D341Med (cell line): ENCODE data around the gene PTTG1IP.

Experiments used
- DNase-seq: peaks from one replicate; pipeline ENCODE4 v3.0.0; 2012; ENCODE audit warnings: low spot score

Gene PTTG1IP

DNA sequence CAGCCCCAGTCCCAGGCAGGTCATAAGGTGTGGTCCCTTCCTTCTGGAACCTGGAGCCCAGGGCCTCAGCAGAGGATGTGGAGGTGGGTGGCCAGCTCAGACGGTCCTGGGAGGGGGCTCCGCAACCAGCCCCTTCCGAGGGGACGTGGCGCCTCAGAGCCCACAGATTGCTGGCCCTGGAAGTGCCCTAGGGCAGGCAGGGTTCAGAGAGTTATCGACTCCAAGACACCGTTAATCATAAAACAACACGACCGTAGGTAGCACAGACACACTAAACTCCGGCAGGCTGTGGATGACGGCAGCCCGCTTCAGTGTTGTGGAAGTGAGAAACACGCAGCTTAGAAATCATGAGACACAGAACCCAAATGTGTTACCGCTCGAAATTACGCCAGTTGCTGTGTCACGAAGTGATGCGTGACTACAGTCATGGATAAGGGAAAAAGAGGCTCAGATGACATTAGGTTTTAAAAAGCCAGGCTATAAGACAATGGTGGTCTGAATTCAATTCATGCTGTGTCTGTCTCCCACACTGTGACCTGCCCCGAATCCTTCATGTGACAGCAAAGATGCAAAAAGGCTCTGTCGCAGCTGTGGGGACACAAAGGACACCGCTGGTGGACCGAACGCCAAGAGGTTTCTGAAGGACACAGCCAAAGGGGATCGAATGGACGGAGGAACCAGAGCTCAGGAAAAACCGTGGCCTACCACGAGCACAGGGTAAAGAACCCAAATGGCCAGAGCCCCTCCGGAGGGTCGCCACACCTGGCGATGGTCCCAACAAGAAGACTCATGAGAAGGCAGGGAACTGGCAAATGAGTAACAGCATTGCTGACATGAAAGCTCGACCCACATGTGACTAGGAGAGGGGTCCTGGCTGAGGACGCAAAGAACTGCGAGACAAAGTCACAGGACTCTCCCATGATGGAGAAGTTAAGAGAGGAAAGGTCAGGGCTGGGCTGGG lies 53.9 kb downstream of the PTTG1IP start:
- DNase-seq: no peak

DNA sequence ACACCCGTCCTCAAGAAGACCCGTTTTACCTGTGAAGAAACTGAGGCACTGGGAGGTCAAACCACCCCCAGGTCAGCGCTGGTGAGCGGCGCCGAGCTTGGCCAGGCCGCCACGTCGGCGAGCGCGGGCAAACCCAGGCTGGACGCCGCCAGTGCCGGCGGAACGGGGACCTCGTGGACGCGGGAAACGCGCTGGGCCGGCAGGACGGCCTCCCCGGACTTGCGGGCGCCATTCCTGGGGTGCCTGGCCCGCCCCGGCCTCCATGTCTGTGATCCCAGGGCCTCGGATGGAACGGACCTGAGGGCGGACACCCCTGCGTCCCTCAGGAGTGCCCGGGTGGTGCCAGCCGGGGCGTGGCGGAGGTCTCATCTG lies 54.9 kb downstream of the PTTG1IP start:
- no peak for DNase-seq

DNA sequence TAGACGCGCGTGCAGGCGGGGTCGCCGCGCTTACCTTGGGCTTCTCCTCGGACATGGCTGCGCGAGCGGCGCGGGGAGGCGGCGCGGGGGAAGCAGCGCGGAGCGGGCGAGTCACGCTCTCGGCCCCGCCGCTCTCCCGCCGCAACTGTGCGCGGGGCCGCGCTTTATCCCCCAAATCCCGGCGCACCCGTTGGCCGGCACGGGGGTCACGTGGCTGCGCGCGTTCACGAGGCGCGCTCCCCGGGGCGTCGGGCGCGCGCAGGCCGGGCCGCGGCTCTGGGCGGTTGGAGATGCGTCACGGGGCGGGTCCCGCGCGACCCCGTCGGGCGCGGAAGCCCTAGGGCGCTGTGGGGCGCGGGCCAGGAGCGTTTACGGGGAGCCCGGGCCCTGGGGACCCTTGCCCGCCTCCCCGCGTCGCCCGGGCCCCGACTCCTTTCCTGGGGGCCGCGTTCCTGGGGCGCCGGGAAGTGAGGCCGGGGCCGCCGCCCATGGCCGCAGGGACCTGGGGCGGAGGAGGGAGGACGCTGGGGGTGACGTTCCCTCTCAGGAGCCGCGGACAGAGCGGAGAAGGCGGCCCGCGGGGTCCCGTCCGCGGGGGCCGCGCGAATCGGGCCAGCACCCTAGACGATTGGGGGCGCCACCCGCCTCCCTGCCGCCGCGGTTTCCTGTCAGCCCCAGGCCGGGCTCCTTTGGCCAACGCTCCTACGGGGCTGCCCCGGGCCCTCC lies 55.4 kb downstream of the PTTG1IP start, which contains the start of gene SUMO3:
TSS of gene SUMO3 (minus strand) at position 149 of the 726 bp plus-strand sequence. CDS start at position 55, 94 bp downstream.
- peak; percentile 98 for DNase-seq

DNA sequence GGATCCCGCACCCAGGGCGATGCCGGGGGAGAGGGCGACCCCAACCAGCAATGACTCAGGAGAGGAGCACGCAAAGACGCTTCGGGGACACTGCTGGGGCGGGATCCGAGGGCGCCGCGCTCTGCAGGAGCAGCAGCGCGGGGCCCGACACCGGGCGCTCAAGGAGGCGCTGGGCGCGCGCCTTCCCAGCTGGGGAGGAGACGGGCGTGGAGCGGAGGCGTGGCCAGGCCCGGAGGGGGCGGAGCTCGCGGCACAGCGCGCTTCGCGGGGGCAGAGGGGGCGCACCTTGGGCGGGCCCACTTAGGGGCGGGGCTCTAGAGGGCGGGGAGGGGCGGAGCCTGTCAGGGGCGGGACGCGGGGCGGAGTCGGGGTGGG lies 56.0 kb downstream of the PTTG1IP start:
- DNase-seq: peak; percentile 99

DNA sequence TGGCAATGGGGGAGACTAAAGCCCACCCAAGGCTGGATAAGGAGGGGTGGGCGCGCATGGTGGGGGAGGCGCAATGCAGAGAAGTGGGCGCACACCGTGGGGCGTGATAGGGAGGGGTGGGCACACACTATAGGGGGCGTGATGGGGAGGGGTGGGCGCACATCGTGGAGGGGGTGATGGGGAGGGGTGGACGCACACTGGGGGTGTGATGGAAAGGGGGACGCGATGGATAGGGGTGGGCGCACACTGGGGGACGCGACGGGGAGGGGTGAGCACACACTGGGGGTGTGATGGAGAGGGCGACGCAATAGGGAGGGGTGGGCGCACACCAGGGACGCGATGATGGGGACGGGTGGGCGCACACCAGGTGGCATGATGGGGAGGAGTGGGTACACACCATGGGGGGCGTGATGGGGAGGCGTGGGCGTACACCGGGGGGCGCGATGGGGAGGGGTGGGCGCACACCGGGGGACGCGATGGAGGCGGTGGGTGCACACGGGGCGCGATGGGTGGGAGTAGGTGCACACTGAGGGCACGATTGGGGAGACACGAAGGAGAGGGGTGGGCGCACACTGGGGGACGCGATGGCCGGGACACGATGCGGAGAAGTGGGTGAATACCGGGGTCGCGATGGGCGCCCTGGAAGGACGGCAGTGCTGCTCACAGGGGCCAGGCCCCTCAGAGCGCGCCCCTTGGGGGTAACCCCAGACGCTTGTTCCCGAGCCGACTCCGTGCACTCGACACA lies 56.6 kb downstream of the PTTG1IP start:
- DNase-seq: no peak

DNA sequence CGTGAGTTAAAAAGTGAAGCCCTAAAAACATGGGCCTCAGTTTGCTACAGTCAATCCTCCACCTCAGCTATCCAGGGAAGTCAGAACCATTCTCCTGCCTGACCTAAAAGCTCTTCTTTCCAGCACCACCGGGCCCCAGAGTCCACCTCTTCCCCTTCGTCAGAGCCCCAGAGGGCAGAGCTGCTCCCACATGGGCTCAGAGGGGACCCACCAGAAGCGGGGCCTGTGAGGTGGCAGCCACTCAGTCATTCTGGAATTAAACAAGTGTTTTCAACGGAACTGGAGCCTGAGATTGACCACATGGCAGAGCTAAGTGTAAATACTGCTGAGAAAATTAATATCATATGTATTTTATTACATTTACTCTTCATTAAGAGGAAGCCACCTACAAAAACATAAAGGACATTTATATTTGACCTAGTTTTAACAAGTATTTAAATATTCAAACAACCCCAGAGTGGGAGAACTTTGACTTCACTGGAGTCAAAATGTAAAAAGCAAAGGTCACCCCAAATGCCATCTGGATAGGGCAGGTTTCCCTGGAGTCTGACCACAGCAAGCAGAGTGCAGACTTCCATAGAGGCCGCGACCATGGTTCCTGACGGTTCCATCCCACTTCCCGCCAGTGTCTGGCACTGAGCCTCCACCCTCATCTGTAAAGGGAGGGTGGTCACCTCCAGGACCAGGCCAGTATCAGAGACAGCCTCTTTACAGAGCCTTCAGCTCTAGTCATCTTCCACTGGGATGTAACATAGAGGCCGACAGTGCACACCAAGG lies 57.5 kb downstream of the PTTG1IP start:
- no peak for DNase-seq

DNA sequence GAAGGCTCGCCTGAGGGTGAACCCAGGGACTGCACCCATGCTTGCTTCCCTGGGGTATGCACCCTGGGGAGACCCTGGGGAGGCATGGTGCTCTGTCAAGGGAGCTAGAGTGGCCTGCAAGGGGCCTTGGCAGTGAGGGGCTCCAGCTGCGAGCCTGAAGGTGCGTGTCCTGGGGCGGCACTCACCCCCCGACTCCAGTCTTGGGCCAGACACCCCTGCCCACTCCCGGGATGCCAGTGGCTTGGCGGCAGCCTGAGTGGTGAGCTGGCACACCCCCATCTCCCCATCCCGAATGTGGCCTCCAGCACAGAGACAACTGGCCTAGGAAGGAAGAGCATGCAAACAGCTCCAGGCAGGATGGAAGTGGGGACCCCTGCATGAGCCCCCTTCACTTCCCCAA lies 58.3 kb downstream of the PTTG1IP start:
- DNase-seq: no peak

DNA sequence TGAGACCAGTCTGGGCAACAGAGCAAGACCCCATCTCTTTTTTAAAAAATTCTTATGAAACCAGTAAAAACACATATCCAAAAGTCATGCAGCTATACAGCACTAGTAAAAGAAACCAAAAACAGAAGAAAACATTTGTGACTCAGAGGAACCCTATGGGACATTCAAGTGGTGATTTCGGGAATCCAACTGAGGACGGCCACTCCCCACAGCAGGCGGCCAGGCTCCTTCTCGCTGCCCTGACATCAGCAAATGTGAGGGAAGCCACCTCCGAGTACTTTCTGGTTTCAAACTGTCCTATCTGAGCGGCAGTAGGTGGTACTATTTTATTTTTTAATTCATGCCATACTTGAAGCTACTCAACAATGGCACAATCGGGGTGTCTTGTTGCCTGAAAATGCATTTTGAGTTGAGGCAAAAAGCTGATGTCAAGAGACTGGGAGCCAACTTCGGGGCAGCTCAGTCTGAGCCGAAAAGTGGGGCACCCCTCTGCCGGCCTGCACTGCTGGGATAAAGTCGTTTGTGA lies 58.9 kb downstream of the PTTG1IP start:
- DNase-seq: no peak

DNA sequence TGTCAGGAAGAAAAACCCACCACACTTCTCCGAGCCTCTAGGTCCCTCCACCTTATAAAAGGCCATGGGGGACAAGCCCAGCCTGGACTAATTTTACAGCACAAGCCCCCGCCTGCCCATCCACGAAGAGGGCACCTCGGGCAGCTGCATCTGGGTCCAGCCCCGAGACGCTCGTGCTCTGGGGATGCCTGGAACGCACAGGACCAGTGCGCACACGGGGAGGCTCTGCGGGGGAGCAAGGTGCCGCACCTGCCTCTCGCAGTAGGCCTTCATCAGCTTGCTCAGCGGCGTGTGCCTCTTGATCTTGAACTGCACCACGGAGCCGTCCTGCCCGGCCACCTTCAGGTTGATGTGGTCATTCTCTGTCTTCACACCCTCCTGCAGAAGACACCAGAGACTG lies 59.8 kb downstream of the PTTG1IP start:
- no peak for DNase-seq

DNA sequence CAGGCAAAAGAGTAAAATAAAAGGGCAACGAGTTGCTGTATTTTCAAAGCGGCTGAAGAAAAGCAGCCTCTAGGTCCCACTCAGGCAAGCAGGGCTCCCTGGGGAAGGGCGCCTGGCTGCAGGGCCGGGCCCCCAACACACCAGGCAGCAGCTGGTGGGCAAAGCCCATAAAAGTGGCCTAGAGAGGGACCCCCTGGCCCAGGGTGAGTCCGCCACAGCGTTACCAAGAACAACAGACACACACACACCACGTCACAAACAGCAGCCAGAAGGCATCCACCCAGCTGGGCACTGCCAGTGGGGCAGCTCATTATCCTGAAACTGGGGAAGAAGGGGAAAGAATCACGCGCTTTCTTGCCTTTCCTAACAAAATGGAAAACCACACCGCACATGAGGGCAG lies 60.3 kb downstream of the PTTG1IP start:
- DNase-seq: no peak

DNA sequence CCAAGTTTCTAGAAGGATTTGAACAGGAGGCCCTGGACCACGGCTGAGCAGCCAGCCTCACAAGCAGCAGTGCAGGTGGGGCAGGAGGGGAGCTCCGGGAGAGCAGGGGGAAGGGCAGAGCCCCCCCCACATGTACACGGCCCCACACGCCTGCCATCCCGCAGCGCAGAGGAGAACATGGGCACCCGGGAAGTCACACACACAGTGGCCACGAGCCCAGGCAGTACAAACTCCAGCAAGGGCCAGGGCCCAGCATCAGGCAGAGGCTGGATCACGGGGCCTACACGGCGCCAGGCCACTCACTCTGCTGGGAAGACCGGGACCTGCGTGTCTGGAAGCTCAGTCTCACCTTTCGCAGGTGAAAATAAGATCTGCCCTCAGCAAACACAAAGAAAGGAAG lies 60.9 kb downstream of the PTTG1IP start:
- no peak for DNase-seq

DNA sequence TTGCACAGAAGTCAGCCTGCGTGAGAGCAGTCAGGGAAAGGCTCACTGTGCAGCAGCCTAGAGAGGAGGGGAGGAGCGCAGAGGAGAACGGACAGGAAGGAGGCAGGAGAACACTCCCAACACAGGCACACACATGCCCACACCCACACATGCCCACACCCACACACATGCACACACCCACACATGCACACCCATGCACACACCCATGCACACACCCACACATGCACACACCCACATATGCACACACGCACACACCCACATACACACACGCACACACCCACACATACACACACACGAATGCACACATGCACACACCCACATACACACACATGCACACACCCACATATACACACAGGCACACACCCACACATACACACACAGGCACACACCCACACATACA lies 62.7 kb downstream of the PTTG1IP start:
- no peak for DNase-seq

DNA sequence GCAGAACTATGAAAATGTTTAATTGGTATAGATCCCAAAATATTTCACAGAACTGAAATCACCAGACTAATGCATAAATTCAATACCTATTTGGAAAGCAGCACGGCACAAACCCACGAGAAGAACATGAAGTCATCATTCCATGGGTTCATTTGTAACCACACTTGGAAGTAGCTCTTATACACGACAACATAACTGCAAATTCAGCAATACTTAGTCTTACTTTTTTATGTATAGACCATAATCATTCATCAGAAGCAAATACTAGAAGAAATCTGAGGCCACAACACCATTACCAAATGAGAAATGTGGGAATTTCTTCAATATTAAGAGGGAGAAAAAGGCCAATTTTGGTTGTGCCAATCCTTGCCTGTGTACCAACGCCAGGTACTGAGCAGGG lies 67.6 kb downstream of the PTTG1IP start:
- no peak for DNase-seq

DNA sequence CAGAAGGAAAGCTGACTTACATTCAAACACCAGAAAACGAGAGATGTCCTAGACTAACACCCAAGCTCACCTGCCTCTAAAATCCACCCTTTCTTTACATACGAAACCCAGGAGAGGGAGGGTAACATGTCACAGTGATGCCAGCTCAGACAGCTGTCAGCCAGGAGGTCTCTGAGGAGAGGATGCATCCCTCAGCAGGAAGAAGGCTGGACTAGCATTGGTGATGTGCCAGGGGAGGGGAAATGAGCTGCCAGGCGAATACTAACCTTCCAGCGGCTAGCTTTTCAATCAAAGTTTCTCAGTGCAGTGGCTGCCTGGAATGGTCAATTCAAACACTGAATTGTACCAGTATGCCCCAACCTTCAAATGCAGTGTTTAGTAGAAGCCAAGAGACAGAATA lies 68.3 kb downstream of the PTTG1IP start:
- DNase-seq: no peak

DNA sequence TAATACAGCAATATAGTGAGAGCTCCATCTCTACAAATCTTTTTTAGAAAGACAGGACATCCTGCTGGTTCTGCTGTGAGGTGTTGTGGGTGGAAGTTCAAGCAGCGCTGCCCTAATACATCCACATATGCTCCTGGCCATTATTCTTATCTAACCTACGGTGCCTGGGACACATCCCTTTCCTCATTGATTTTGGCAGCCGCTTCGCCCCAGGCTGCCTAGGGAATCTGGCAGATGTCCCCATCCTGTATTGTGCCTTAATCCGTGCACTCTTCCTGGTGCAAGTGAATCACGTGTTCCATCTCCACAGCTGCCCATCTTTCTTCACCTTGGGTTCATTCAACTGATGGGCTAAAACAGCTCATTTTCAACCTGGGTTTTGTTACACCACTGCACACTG lies 68.7 kb downstream of the PTTG1IP start:
- DNase-seq: peak; percentile 52

DNA sequence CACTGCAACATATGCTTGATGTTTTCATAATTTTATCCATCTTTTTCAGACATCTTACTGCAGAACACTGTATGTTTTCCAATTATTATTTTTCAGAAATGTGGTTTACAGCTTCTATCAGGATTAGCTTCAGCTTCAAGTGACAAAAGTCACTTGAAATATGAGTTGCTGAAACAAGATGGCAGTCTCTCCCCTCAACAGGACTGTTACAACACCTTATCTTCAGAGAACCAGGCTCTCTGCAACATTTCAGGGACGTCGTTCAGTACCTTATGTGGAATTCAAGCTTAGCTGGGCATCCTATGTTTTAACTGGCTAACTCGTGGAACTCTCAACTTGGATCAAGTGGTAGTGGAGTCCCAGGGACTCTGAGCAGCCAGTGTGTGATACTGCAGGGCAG lies 69.8 kb downstream of the PTTG1IP start:
- DNase-seq: no peak

DNA sequence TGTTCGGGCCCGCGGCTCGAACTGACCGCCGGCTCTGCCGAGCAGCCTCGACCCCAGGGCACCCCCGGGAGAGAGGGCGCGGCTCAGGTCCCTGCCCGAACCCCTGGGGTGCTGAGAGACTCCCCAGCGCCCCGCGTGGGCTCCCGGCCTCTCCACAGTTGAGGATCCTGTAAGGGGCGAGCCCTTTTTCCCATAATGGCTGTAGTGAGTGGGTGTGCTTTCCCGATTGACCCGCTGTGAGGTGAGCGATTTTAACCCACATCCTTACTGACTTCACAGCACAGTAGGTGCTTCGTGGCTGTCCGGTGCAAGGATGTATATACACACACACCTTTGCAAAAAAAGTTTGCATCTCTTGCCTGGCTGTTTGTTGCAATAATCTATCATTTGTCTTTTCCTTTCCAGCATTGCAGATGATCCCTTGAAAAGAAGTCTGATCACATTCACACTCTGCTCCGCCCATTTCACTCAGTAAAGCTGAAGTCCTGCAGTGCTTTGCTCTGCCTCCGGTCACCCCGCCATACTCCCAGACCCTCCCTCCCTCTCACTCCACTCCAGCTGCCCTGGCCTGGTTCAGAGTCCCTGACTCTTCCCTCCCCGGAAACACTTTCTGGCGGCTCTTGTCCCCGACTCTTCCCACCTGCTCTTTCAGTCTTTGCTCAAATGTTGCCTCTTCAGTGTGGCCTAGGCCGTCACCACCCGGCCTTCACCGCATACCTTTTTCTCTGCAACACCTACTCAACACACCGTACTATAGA lies 70.9 kb downstream of the PTTG1IP start:
- peak; percentile 50 for DNase-seq

DNA sequence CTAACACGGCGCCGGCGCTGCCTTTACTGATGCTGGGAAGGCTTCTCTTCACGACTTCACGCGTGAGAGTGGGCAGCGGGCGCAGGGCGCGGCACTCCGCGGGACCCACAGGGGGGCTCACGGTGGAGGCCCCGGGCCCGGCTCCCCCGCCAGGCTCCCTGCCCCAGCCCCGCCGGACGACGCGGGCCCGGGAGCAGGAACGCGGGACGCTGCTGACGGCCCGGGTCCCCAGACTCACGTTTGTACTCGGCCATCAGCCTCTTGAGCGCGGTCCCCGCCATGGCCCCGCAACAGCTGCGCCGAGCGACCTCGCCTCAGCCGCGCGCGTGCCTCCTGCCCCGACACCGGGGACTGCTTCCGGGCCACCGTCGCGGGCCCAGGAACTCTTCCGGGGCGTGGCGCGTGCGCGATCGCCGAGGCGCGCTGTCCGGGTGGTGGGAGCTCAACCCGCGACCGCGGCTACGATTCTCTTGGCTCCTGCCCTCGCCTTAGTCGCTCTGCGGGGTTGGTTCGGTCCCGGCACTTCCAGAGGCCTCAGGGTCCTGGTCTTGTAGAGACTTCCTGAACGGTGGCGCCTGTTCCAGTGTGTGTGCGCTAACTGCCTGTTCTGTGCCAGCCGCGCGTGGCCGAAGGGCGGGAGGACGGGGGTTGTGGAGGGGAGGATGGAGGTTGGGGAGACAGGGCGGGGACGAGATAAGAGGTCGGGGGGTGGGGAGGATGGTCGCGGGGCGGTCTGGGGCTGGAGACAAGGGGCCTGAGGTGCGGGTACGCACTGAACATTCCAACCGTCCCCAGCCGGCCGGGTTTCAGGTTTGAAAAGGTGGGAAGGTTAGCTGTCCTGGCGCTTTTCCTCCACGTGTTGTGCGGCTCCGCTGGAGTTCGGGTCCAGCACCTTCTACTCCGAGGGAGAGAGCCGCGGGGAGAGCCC lies 71.8 kb downstream of the PTTG1IP start, which contains the start of gene UBE2G2:
TSS of gene UBE2G2 (minus strand) at position 353 of the 928 bp plus-strand sequence. CDS start at position 281, 72 bp downstream.
- peak; percentile 98 for DNase-seq

DNA sequence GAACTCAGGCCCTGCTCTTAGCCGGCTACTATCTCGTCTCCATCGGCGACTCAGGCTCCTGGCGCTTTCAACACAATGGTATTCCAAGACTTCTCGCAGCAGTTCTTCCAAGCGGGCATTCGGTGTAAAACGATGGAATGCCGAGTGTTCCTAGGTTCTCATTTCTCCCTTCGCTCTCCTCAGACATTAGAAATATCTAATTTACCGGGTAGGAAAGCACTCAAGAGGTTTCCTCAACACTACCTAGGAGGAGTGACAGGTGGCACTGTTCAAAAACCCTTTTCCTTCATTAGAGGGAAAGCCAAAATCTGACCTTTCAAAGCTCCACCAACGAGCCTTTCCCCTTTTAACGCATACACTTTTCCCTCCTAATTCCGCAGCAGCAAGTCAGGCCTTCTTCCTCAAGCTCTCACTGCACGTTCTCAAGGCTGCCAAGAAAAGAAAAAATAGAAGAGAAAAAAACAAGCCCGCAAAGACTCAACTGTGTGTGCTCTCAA lies 72.5 kb downstream of the PTTG1IP start:
- DNase-seq: peak; percentile 55
